Non-pigmented ciliary epithelial cell (primary cell): Measurements from ENCODE around the gene PRRT1.
A peak's percentile ranks its signal among the peaks of the same experiment; 100 is the strongest.

Experiments used
- DNase-seq: peaks from one replicate; pipeline ENCODE4 v3.0.0-alpha.2; 2010; ENCODE audit warnings: low read depth

Gene PRRT1

DNA sequence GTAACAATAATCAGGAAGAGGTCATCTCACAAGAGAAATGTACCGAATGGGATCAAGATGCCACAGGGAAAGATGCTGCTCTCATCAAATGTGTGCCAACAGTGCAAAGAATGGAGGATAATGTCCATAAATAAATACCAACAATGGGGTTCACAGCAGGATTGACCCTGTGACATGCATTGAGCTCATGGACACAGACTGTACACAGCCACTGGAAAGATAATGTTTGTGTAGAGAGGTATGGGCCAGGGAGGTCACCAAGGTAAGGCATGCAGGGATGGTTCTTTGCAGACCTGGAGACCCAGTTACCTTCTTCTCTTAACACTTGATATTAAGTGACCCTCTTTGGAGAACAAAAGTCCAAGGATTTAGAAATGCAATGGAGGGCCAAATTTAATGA lies 22.7 kb upstream of the PRRT1 start:
- no peak for DNase-seq

DNA sequence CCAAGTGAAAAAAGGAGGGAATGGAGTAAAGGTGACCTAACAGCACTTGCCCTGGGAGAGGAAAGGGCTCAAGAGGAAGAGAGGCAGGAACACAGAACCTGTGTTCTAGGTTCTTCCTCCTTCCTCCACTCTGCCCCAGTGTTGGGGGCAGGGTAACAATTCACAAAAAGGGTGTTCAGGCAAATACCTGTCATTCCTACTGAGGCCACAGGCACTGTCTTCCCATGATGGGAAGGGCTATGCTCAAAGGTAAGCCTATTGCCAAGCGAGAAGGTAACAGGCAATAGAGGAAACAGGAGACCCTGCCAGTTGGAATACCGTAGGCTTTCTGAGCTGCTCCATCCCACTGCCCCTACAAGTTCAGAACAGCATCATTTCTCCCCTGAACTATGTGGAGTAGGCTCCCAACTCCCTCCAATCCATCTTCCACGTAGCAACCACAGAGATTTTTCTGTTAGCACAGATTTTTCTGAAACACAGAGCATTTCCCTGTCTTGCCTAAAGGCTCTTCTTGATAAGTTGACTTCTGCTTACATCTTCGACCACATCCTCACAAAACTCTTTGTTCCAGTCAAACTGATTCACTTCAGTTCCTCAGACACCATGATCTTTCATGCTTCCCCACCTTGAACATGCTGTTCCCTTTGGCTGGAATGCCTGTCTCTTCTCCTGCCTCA lies 21.4 kb upstream of the PRRT1 start:
- DNase-seq, result no peak

DNA sequence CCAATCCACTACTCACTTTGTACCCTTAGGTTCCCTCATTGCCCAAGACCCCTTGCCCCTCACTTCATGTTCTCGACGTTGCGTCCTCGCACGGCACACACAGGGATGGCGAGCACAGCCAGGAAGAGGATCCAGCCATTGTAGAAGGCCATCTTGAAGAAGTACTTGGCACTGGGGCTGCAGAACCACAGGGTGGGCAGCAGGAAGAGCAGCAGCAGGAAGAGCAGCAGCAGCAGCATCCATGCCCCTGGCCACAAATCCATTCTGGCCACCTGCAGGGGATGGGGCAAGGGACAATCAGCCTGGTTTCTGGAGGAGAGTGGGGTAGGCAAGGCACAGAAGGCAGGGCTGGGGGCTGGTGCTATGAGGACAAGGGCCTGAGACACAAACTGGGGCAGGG lies 19.5 kb upstream of the PRRT1 start:
- DNase-seq, result no peak

DNA sequence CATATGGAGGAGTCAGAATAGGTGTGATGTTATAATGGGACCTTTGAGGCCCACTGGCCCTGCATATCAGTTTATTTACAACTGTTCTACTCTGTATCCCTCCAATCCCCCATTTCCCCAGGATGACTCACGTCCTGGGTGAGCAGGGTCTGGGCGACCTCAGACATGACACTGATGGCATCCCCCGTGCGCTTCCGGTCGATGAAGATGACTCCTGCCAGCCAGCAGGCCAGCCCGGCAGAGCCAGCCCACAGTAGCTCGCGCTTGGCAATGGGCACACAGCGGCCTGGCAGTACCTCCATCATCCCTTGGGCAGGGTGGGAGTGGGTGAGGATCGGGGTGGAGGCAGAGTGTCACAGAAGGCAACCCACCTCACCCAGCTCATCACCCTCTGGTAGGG lies 18.6 kb upstream of the PRRT1 start:
- no peak for DNase-seq

DNA sequence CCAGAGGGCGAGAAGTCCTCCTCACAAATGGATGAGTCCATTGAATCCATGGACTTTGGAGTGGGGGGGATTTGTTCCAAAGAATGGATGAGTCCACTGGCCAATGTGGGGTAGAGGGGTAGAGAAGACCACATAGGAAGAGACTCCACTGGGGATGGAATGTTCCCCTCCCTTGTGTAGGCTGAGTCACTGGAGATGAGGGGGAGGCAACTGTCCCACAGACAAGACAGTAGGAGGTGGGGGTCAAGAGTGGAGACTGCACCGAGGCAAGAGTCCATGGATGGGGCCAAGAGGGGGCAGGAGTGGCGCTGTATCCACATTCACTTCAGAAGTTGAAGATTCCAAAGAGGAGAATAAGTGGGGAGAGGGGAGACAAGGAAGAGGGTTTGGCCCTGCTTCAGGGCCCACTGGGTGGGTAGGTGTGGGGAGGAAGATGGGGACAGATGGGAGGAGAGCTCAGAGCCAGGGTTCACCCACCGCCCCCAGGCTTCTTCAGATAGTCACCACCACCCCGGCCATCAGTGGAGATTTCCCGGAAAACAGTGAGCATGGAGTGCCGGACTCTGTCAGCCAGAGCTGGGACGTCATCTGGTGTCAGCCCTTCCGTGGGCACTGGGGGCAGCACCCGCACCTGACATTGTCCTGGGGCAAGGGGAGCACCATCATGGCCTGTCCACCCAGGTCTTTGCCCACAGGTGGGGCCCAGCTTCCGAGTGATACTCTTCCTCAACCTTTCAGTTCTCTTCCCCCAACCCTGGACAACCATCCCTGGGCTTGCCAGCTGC lies 17.3 kb upstream of the PRRT1 start:
- no peak for DNase-seq

DNA sequence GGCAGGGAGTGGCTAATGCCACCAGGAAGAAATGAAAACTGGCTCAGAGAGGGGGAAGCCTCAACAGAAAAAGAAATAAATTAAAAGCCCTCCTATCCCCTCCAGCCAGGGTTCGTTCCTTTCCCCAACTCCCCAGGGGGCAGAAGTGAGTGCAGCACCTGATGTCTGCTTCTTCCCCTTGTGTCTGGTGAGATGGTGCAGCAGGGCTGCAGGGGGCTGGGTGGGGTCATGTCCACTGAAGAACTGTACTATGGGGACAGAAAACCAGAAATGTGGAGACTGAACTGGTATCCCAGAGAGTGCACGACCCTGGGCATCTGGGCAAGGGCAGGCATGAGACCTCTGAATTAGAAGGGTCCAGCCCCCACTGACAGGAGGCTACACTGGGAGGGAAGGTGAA lies 16.6 kb upstream of the PRRT1 start:
- no peak for DNase-seq

DNA sequence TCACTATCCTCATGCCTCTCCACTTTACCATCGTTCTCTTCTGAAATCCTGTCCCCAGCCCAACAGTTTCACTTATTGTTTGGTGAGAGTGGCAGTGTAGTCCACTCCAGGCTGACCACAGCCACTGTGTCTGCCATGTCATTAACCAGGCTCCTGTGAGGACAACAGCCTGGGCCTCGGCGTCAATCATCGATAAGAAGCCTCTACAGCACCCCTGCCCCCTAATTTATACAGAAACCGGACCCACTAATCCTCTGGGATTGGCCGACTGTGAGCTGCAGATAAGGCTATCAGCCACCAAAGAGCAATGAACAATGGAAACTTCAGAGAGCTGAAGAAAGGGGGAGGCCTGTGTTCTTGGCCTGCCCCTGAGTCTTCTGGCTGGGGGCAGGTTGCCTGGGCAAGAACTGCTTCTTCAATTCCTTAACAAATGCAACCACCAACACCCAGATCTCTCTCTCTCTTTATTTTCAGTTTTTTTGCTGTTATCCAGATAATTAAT lies 16.1 kb upstream of the PRRT1 start:
- no peak for DNase-seq

DNA sequence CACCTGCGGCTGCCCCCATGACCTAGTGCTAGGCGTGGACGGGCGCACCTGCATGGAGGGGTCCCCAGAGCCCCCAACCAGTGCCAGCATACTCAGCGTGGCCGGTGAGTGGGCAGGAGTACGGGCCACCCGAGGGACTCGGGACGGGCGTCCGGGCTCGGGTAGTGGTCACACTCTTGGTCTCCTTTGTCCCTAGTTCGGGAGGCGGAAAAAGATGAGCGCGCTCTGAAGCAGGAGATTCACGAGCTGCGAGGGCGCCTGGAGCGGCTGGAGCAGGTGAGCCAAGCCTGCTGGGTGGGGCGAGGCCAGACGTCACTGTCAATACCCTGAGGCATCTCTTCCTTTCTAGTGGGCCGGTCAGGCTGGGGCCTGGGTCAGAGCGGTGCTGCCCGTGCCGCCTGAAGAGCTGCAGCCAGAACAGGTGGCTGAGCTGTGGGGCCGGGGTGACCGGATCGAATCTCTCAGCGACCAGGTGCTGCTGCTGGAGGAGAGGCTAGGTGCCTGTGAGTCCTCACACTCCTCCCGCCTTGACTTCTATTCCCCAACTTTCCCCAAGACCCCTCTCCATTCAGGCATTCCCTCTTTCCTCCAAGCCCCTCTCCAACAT lies 15.5 kb upstream of the PRRT1 start:
- DNase-seq, result no peak

DNA sequence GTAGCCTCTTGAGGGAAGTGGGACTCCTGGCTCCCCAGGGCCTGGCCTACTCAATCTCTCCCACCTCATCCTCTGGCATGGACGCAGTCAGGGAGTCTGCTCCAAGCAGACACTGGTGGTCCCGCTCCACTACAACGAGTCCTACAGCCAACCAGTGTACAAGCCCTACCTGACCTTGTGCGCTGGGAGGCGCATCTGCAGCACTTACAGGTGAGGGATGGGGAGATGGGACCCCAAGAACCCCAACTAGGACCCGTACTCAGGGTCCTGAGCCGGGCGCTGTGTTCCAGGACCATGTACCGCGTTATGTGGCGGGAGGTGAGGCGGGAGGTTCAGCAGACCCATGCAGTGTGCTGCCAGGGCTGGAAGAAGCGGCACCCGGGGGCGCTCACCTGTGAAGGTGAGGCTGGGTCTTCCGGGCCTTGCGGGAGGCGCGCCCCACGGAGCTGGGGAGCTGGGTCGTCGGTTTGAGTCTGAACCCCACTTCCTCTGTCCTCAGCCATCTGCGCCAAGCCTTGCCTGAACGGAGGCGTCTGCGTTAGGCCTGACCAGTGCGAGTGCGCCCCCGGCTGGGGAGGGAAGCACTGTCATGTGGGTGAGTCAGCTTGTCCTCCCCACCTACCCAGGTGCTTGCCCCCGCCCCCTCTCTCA lies 14.8 kb upstream of the PRRT1 start:
- no peak for DNase-seq

DNA sequence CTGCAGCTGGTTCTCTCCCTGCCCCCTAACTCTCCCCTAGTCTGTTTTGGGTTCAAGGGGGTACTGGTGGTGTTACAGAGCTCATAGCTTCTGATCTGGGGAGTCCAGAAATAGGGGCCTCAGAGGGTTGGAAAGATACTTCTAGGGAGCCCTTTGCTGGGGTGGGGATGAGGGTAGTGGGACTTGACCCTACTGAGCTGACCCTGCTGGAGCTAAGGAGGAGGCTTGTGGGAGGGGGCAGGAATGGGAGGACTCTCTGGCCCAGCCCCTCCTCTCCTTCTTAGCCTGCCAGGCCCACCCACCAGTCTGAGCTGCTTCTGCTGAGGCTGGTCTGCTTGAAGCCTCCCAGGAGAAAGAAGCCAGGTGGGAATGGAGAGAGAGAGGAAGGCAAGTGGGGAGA lies 12.6 kb upstream of the PRRT1 start, which contains the start of gene EGFL8:
EGFL8 (plus strand) TSS at position 301 of the 400 bp plus-strand sequence. CDS start 1,571 bp downstream, outside the sequence.
- DNase-seq, result no peak

DNA sequence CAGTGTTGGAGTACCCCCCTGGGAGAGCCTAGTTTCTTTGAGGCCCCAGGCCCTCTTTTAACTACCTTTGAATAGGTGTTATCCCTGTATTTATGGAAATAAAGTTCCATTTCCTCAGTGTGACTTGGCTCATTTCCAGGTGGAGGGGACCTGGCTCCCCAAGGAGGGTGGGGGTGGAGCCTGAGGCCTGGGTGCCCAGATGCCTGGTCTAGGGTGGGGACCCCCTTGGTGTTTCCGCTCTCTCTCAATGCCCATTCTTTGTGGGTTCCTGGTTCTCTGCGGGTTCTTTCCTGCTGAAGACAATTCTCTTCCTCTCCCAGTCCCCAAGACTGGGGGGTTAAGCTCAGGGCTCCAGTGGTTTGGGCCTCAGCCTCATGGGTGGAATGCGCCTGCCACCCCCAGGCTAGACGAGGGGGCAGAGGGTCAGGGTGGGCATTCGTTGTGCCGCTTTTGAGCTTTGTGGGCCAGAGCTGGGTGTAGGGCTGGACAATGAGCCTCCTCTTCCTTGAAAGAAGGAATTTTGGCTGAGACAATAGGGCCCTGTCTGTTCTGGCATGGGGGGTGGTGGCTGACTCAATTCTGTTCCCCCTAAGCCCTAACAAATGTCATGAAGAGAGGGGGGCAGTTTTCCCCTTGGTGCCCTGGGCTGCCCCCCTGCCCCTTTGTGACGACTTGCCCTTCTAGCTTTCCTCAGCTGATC lies 12.0 kb upstream of the PRRT1 start:
- no peak for DNase-seq

DNA sequence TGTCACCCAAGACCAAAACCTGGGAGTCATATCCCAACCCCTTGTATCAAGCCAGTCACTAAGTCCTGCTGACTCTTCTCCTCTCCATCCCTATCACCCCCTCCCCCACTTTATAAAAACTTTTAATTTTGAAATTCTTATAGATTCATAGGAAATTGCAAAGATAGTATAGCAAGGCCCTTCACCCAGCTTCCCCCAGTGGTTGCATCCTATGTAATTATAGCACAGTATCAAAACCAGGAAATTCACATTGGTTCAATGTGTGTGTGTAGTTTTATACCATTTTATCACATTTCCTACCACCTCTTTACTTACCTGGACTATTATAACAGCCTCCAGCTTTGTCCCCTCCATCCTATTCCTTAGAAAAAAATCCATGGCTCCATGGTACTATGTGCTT lies 6.3 kb upstream of the PRRT1 start:
- DNase-seq, result no peak

DNA sequence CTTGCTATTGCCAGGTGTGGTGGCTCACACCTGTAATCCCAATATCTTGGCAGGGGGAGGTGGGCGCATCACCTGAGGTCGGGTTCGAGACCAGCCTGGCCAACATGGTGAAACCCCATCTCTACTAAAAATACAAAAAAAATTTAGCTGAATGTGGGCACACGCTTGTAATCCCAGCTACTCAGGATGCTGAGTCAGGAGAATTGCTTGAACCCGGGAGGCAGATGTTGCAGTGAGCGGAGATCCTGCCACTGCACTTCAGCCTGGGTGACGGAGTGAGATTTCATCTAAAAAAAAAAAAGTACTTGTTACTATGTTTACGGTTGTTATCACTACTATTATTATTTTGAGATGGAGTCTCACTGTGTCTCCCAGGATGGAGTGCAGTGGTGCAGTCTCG lies 5.2 kb upstream of the PRRT1 start:
- DNase-seq, result no peak

DNA sequence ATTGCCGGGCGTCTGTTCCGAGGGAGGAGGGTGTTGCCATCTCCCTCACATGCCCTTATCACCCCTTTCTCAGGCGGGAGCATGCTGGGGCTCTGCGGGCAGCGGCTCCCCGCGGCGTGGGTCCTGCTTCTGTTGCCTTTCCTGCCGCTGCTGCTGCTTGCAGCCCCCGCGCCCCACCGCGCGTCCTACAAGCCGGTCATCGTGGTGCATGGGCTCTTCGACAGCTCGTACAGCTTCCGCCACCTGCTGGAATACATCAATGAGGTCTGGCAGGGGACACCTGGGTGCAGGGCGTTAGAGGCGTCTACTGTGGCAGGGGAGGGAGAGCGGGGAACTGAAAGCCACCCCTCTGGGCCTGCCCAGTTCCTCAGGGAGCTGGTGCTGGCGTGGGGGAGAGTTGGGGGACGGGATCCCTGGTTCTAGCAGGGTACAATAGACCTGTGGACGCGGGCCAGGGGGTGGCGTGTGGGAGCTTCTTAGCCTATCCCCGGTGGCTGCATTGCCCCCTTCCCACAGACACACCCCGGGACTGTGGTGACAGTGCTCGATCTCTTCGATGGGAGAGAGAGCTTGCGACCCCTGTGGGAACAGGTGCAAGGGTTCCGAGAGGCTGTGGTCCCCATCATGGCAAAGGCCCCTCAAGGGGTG lies 2.9 kb upstream of the PRRT1 start:
- no peak for DNase-seq

DNA sequence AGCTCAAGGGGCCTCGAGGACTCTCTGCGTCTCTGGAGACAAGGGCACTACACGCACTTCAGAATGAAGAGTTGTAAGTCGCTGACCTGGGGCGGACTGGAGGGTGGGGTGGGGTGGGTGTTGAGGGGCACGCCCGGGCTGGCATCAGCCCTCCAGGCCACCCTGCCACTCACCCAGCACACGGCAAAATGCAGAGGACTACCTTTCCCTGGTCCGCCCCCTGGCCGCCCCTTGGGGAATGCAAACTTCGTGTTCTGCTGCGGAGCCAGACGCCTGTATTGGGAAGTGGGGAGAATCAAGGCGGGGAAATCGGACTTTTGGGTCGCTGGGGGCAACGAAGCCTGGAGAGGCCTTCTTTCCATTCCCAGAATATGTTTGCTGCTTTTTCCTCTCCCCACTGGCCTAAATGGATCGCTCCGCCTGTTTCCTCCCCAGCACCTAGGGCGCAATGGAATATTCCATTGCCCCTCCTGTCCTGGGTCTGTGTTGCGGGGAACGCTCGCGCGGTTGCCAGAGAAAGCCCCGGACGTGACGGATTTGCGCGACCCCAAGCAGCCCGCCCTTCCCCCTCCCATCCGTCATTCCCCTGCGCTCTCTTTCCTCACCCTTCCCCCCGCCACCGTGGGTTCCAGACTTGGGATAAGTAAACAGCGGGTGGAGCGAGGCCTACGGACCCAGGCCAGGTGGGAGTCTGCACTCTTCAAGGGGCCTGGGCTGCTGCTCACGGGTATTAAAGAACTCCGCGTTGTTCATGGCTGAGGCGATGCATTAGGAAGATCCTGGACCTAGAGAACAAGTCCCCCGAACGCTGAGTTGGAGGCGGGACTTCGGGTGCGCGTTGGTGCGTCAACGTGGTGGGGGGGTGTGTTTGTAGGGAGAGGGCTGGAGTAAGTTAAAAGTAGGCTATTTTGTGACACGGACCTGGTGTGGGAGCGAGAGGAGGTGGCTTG lies 2.1 kb upstream of the PRRT1 start, which contains the start of gene PPT2:
PPT2 (plus strand) TSS at position 578 of the 950 bp plus-strand sequence. CDS start 454 bp downstream, outside the sequence.
- peak; percentile 78 for DNase-seq

DNA sequence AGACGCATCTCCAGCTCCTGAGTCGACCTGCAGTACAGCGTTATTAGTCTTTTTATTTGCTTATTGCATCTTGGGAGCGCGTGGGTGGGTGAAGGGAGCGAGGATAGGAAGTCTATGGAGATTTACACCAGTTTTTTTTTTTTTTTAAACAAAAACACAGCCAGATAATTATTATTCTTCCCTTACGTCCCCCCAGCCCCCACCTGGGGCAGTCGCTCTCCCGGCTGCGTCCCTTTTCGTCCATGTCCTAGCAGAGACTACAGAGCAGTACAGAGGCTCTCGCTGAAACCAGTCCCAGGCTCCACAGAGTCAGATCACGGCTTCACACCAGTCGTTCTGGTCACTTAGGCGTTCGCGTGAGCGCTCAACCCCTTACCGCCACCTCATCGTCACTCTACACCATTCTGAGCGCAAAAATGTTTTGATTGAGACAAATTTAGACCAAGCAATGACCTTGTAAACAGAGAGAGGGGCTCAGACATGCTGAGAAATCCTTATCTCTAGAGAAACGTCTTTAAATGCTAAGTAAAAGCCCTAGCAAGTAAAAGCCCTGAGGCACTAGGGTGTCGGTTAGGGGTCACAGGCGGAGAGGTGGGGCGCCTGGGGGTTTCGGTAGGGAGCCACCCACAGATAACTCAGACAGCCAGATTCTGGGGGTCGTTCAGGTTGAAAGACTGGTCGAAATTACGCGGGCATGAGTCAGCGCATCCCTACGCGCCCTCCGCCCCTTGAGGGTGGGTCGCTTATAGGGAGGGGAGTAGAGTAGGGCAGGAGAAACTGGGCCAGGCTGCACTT lies 1.2 kb upstream of the PRRT1 start:
- no peak for DNase-seq

DNA sequence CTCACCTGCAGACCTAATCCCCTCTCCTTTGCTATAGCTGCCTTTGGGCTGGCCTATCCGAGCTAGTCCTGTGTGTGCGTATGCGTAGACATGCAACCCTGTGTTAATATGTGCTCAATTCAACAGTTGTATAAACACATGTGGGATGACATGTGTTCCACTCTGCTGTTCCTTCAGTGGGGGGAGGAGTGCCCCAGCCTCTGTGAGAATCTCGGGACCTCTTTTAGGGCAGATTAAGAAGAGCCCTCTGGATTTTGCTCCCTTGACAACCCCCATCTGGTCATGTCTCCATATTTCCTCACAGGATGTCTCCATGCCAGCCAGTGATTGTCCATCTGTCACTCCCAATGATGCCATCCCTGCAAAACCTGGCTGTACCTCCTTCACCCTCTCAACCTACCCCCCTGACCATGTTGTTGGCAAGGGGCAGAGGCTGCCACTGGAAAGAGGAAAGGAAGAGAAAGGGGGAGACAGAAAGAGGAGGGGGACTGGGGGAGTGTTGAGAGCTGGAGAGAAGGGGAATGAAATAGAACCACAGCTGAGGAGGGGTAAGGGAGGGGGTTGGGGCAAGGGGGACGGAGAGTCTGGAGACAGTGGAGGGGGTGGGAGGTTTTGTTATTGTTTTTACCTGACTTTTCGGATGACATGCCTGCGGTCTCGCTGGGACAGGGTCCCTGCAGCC lies 417 bp downstream of the PRRT1 start:
- DNase-seq, result no peak
